Activated CD8-positive, alpha-beta memory T cell treated with anti-CD3 and anti-CD28 coated beads for 4 hours (primary cell): ENCODE results near the gene ARHGEF28.

Experiments used
- DNase-seq, 2 donors: peaks; one replicate each; pipeline ENCODE4 v3.0.0-alpha.2; 2020; ENCODE audit warnings: low read depth in 2 of 2

ARHGEF28 gene

DNA sequence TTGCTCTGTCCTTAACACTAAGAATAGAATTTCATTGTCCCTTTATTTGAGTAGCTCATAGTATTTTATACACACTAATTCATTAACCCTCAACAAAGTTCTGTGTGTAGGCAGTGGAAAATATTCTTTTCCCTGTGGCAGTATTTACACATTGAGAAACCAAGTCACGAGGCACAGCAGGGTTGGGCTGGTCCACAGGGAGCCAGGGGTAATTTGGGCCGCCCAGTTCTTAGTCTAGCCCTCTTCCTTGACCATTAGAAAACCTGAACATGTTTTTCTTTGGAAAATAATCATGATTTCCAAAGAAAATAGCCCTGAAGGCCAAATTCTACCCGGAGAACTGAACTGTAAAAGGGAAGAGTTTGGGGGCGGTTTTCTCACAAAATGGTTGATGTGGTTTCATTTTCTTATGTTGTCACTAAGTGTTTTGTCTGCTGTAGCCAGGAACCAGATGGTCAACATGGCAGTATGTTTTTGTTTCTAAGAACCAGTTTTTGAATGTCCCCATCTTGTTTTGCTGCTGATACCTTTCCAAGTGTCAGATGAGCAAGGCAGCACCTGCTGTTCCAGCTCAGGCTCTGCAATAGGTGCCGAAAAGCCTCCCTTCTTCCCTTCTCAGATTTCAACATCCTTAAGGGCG is 29.6 kb downstream of the ARHGEF28 start:
- no peak for DNase-seq

DNA sequence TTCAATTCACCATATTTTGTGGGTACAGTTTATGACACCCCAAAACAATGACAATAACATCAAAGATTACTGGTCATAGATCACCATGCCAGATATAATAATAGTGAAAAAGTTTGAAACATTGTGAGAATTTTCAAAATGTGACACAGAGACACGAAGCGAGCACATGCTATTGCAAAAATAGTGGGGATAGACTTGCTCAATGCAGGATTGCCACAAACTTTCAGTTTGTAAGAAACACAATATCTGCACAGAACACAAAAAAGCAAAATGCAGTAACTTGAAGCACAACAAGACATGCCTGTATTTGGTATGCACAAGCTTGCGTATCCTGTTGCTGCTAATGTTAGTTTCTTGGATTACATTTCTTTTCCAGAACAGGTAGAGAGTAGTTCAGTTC is 35.8 kb downstream of the ARHGEF28 start:
- no peak for DNase-seq

DNA sequence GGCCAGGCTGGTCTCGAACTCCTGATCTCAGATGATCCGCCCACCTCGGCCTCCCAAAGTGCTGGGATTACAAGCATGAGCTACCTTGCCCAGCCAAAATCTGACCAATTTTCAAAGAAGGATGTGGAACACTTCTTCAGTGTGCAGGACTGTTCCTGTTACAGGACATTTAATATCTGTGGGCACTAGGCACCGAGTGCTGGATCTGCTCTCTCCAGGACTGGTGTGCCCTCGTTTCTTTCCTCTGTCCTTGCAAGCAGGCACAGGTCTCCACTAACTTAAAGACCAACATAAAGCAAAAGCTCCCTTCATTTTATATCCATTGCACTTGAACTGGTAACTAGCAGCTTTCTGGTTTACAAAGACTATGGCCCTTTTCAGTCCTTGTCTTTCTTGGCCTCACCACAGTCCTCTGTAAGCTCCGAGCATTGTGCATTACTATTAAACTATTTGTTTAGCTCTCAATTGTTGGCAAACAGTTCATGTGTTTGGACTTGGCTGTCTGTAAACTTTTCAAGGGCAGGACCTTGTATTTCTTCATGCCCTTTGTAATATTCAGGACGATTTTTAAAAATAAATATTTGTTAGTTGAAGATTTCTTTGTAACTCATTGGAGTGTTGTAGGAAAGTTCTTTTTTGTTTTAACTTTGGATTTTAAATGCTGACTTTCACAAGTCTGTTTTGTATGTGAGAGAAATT is 37.3 kb downstream of the ARHGEF28 start:
- DNase-seq: no peak

DNA sequence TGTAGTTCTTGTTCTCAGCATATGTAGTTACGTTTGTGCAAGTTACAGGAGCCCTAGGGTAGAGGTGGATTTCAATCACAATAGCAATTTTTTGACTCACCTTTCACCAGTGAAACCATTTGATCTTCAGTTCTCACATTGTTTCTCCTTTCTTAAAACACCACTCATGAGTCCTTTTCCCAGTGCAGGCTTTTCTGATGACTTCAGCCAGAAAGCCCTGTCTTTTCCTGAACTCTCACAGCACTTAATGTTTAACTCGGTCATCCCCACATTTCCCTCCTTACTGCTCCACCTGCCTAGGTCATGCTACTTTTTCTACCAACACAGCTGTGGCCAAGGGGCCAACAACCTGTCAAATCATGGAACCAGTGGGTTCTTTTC is 37.9 kb downstream of the ARHGEF28 start:
- DNase-seq: no peak

DNA sequence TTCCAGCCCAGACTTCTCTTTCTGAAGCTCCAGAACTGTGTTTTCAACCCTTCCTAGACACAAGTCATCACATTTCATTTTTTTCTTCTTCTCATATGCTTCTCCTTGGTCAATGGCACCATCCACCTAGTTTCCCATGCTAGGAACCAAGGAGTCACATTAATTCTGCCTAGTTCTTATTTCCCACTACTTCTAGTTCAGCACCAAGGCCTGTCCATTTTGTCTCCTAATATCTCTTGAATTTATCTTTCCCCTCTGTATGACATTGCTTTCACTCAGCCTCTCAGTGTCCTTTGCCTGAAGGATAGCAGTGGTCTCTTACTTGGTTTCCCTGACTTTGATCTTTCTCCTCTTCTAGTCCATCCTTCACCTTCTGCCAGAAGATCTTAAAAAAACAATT is 38.8 kb downstream of the ARHGEF28 start:
- DNase-seq: no peak

DNA sequence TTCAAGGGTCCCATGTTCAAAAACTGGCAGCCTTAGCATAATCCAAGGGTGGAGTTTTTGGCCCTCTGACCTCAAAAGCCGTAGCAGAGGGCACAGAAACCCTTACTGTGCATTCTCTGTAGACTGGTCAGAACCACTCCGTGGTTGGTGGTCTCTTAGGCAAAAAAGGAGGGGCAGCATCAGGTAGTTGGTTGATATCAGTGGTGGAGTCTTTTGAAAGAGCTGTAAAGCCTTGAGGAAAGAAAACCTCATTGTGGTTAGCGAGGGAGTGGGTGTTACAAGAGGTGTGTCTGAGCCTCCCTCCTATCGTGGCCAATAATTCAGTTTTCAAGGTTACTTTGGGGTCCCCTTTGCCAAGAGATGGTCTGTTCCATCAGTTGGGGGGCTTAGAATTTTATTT is 40.9 kb downstream of the ARHGEF28 start:
- no peak for DNase-seq

DNA sequence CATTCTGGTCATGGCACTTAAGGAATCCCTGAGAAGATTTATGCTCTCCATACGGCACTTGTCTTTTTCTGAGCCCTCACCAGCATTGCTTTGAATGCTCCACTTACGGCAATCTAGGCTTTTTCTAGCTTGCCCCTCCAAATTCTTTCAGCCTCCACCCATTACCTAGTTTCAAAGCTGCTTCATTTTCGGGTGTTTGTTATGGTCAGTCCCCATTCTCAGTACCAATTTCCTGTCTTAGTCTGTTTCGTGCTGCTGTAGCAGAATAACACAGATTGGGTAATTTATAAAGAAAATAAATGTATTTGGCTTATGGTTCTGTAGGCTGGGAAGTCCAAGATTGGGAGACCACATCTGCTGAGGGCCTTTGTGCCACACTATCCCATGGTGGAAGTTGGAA is 42.0 kb downstream of the ARHGEF28 start:
- no peak for DNase-seq

DNA sequence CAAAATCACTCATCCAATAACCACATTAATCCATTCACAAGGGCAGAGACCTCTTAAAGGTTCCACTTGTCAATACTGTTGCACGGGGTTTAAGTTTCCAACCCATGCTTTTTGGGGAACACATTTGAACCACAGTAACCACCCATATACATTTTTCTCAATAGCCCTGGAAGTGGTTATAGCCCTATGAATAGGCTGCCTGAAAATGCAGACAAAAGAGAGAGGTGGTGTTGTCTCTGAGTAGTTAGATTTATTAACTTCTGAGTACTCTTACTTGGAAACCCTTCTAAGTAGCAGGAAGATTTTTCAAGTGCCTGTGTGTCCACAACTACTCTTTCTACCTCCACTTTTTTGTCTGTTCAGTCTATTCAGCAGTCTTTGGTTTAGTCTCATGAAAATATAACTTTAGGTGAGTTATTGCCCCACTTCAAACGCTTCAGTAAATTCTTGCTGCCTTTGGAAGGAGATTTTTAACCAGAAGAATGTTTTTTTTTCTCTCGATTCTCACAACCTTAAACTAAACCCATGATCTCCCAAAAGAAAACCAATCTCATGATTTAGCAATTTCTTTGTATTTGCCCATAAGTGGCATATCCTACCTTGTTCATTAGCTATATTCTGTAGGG is 42.6 kb downstream of the ARHGEF28 start:
- DNase-seq: no peak

DNA sequence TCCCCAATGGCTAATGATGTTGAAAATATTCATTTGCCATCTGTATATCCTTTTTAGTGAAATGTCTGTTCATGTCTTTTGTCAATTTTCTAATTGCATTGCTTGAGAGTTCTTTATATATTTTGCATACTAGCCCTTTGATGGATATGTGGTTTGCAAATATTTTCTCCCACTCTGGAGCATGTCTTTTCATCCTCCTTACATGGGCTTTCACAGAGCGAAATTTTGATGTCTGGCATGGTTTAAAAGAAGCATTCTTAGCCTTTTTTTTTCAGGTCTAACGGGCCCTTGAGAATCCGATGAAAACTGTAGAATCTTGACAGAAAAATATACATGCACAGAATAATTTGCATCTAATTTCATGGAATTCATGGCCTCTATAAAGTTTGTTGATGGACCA is 44.7 kb downstream of the ARHGEF28 start:
- DNase-seq: no peak

DNA sequence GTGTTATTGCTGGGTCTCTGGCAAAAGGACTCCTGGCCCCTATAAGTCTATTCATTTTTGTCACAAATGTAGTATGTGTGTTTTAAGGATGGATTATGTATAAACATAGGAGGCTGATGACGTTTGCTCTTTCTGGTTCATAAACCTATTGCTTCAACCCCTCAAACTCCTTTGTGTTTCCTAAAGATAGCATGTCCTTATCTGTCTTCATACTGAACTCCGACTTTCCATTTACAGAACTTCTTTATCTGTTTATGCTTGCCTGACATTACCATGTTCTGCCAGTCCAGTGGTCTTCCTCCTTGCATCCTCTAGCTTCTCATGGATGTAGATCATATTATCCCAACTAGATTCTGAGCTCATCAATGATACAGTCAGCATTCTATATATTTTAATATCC is 46.1 kb downstream of the ARHGEF28 start:
- DNase-seq: no peak

DNA sequence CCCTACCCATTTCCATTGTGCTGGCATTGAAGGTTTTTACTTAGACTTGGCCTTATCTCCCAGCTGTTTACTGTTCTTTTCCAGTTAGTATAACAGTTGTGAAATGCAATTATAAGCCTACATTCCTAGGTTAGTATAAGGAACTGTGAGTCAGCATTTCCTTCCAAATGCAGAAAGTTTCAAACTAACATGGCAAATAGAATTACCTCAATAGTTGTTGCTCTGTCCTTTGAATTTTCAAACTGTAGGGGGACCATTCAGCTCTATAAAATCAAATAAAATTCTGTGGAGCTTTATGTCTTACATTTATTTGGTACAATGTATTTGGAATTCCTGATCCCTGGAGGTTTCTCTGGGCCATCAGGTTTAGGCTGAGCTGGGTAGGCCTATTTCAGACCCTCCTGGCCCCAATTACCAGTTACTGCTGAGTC is 47.2 kb downstream of the ARHGEF28 start:
- no peak for DNase-seq

DNA sequence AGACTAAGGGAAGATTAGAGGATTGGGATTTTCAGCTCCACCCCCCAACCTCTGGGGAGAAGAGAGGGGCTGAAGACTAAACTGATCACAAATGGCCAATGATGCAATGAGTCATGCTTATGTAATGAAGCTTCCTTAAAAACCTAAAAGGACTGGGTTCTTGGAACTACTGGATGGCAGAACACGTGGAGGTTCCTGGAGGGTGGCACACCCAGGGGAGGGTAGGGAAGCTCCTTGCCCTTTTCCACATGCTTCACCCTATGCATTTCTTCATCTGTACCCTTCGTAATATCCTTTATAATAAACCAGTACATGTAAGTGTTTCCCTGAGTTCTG is 48.6 kb downstream of the ARHGEF28 start:
- no peak for DNase-seq

DNA sequence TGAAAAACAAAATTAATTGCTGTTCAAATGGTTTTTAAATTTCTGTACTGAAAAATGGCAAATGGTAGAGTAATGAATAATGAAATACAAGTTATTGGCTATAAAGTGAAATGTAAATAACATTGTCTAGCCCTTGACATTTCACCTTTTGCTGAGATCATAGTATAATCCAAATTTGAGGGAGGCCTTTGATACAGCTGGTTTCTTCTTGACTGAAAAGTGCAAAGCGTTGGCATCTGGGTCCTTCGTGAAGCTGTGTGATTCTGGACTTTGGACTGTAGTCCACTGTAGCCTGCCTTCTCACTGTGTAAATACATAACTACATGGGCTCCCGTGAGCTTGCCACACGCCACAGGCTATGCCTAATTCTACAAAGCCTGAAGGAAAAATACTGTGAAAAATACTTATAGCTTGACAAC is 52.3 kb downstream of the ARHGEF28 start:
- no peak for DNase-seq

DNA sequence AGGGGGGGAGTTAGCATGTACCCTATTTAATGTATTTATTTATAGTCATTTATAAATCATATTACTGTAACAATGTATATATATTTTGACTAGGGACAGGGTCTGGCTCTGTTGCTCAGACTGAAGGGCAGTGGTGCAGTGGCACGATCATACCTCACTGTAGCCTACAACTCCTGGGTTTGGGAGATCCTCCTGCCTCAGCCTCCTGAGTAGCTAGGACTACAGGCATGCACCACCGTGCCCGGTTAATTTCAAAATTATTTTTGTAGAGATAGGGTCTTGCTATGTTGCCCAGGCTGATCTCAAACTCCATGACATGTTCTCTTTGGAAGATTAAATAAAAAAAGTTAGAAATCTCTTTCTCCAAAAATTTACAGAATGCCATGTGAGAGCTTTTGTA is 52.8 kb downstream of the ARHGEF28 start:
- DNase-seq: no peak

DNA sequence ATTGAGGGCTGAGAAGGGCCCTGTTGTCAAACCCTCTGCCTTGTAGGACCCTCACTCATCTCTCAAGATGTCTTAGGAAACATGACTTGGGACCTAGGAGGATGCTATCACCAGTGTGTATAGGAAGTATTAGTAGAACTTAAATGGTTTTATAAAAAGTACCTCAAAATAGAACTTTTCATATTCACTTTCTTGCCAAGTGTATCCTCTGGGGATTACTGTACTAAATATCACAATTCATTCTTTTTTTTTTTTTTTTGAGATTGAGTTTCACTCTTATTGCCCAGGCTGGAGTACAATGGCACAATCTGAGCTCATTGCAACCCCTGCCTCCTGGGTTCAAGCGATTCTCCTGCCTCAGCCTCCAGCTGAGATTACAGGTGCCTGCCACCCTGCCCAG is 56.2 kb downstream of the ARHGEF28 start:
- DNase-seq: no peak

DNA sequence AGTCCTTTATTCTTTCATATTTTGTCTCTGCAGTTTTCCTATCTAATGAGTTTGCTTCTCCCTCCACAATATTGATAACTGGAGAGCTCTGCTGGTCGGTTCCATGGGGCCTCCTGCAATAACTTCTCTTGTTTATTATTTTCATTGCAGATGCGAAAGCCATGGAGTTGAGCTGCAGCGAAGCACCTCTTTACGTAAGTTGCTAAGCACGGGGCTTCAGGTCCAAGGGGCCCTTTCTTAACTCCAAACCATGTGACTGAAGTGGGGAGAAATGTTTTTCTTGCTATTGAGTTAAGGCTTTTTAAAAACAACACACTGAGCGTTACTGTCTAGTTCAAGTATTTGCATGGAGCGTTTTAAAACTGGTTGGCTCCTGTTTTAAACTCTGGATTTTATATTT is 58.7 kb downstream of the ARHGEF28 start:
- DNase-seq: no peak

DNA sequence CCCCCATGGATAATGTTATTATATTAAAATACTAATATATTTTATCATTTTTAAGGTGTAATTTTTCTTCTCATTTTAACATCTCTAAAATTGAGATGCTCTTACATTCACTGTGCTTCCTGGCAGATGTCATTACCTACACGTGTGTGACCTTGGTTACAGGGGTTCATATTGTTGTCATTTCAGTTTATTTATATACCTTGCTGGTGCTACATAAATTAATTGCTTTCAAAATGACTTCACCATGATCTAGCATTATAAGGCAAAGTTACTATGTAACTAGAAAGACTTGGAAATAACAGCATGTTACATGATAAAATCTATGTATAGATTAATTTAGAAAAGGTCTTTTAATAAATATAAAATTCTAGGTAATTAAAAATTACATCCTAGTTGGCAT is 60.9 kb downstream of the ARHGEF28 start:
- no peak for DNase-seq

DNA sequence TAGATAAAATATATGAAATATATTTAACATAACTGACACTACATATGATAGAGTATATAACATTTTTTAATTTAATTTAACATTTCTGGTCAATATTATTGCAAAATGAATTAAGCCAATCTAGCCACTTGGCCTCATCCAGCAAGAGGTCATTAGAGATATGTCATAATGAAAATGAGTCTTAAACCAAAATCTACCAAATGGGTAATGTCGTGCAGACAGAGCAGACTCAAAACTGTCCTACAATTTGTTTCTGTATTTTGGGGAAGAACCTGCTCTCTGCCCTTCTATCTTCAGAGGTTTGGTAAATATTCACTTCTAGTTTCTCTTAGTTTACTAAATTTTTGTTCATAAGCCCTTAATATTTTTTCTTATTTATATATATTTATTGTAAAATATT is 61.4 kb downstream of the ARHGEF28 start:
- DNase-seq: no peak

DNA sequence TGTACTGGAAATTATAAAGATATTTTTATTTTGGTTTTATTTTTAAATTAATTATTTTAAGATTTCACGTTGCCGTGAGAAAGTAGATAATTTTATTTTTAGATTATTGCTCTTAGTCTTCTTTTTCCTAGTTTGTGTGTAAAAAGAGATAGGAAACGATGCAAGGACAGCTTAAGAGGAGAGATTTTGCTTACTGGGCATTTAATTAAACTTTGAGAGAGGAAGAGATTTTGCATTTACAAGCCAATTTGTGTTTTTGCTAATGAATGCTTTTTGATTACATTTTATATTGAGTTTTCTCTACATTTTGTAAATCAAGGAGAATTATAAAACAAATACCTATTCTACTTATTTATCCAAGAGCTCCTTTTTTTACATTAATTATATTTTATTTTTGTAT is 64.0 kb downstream of the ARHGEF28 start:
- no peak for DNase-seq

DNA sequence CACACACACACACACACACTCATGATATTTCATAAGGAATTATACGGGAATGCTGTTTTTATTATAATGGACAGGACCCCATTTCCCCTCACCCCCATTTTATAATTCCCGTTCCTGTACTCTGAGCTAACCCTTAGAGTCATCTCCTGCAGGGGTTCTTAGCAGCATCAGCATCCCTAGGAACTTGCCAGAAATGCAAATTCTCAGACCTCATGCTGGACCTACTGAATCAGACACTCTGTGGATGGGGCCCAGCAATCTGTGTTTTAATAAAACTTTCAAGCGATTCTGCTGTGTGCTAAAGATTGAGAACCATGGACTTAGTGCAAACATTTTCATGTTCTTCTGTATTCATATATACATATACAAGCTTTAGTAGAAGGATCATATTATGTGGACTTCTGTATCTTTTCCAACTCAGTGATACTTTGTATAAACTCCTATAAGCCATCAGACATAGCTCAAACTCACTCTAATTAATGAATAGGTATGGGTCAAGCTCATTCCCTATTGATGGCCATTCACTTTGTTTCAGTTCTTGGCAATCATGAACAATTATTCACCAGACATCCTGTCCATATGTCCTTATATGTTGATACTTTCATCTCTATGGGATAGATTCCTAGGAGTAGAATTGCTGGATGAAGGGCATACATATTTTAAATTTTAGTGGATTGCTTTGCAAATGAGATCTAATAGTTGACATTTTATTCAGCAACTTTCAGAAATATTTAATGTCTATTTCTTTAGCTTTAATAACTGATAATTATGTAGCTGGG is 65.5 kb downstream of the ARHGEF28 start:
- no peak for DNase-seq

DNA sequence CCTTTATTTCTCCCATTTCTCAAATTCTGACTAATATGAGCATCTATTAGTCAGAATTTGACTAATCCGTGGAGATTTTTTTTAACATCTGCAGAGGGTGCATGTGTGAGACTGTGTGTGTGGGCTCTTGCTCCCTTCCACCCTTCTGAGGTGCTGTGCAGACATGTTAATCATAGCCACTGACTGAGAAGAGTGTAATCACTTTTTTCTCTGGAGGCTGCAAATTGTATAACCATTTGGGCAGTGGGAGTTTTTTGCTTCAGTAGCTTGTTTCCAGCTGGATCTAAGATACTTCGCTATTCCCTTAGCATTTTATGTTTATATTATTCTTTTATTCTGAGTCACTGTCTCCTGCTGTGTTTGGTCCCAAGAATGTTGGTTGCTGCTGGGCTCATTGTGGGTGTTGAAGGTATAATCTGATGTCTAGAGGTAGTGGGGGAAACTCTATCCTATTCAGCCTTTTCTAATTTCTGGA is 66.2 kb downstream of the ARHGEF28 start:
- no peak for DNase-seq

DNA sequence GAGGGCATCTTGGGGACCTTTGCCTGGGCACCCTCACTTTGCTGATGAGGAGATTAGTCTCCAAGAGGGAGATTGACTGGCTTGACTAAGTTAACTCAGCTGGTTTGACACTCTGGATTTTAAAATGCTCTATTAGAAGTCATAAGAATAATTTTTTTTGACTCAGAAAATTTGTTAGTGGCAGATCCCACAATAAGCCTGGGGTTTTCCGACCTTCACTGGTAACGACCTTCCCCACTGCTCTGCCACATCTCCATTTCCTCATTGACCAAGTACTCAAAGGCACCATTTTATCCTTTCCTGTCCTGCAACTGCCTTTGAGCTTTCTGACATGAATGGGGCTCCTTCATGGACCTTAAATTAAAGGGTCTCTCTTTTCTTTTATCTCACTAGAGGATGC is 67.0 kb downstream of the ARHGEF28 start:
- no peak for DNase-seq
